HepG2 (cell line): ENCODE results near the gene PPIA.

Source experiments
- DPF2 ChIP-seq: sonication (generic); formaldehyde crosslinking; IDR thresholded peaks from 2 replicates; pipeline ENCODE4 v1.4.0; 2020; ENCODE audit warnings: mild to moderate bottlenecking, low read depth, missing genetic modification reagents, borderline replicate concordance
- ELF4 ChIP-seq: sonication (generic); formaldehyde crosslinking; IDR thresholded peaks from 2 replicates; pipeline ENCODE4 v1.5.0; 2020; ENCODE audit warnings: missing genetic modification reagents, mild to moderate bottlenecking, moderate library complexity, borderline replicate concordance
- ESRRA ChIP-seq: sonication (generic); formaldehyde crosslinking; IDR thresholded peaks from 2 replicates; pipeline ENCODE4 v1.5.1; 2020; ENCODE audit warnings: mild to moderate bottlenecking, low read depth, missing genetic modification reagents
- KAT7 ChIP-seq: IDR thresholded peaks from 2 replicates; pipeline ENCODE4 v1.6.1; 2018; ENCODE audit warnings: borderline replicate concordance, missing compliant biosample characterization
- KLF6 ChIP-seq: IDR thresholded peaks from 2 replicates; pipeline ENCODE4 v1.8.0; 2016; ENCODE audit warnings: missing biosample characterization, missing genetic modification reagents
- MBD4 ChIP-seq: IDR thresholded peaks from 2 replicates; pipeline ENCODE4 v1.6.1; 2012; ENCODE audit warnings: low read length, inconsistent platforms, borderline replicate concordance
- MYC ChIP-seq: sonication (generic); formaldehyde crosslinking; IDR thresholded peaks from 2 replicates; pipeline ENCODE4 v1.9.0; 2021; ENCODE audit warnings: missing genetic modification reagents, borderline replicate concordance
- SAP130 ChIP-seq: IDR thresholded peaks from 2 replicates; pipeline ENCODE4 v1.6.1; 2016; ENCODE audit warnings: low read depth
- SMC3 ChIP-seq: IDR thresholded peaks from 2 replicates; pipeline ENCODE4 v1.6.1; 2011; ENCODE audit warnings: low read length, improper control_type of control experiment
- SNRNP70 ChIP-seq: fragments of 200-400 bp; formaldehyde crosslinking; IDR thresholded peaks from 2 replicates; pipeline ENCODE4 v1.6.1; 2017; ENCODE audit warnings: mild to moderate bottlenecking, low read depth, low read length, moderate library complexity
- STAT5B ChIP-seq: sonication (generic); formaldehyde crosslinking; IDR thresholded peaks from 2 replicates; pipeline ENCODE4 v1.4.0; 2020; ENCODE audit warnings: missing genetic modification reagents
- ZNF205 ChIP-seq: IDR thresholded peaks from 2 replicates; pipeline ENCODE4 v1.6.1; 2018; ENCODE audit warnings: missing biosample characterization, missing genetic modification reagents
- ZNF335 ChIP-seq: sonication (generic); formaldehyde crosslinking; IDR thresholded peaks from 2 replicates; pipeline ENCODE4 v1.4.0; 2020; ENCODE audit warnings: missing genetic modification reagents

GRCh38 chr7:44784364-44784763, 12.1 kb upstream of the PPIA start:
- TF ChIP-seq MBD4 (no peak), ZNF205 (no peak), SNRNP70 (no peak), ESRRA (no peak), KLF6 (CRISPR knock-in tag) (no peak), SAP130 (CRISPR knock-in tag) (no peak), ZNF335 (CRISPR knock-in tag) (no peak), KAT7 (CRISPR knock-in tag) (no peak), STAT5B (no peak), DPF2 (CRISPR knock-in tag) (no peak), ELF4 (CRISPR knock-in tag) (no peak), SMC3 (no peak), MYC (CRISPR knock-in tag) (no peak)
